ENCODE measurements around the gene DNASE2B.

Gene DNASE2B, protein sequence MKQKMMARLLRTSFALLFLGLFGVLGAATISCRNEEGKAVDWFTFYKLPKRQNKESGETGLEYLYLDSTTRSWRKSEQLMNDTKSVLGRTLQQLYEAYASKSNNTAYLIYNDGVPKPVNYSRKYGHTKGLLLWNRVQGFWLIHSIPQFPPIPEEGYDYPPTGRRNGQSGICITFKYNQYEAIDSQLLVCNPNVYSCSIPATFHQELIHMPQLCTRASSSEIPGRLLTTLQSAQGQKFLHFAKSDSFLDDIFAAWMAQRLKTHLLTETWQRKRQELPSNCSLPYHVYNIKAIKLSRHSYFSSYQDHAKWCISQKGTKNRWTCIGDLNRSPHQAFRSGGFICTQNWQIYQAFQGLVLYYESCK

DNA sequence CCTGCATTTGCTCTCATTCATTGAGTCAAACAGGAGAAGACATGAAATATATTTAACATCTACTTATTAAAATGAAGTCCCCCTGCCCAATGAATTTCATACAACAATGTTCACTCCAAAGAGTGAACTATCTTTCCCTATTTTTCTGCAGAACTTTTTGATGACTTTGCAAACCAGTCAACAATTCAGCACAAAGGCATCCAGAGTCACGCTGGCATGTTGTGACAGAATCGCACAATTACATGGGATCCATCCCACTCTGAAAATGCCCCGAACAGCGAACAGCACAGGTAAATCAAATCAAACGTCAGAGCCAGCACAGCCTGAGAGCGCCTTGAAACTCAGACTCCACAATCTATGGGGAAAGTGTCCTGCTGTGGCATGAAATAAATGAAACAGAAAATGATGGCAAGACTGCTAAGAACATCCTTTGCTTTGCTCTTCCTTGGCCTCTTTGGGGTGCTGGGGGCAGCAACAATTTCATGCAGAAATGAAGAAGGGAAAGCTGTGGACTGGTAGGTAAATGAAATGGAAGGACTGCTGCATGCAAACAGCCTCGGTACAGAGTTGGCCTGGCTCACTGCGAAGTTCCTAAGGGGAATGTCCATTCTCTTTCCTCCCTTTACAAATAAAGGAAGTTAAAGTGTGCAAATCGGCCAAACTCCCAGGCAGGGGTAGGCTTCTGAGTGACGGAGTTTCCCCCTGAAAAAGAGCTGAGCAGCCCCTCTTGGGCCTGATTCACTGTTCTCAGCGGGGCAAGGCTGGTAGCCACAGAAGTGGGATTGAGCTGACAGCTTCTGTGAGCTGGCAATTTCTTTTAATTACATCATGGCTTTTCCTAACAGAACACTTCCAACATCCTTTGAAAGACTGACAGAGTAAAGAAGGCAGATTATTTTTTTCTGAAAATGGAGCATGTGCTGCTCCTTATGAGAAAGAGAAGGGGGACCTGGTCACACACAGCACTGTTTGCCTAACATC lies at the start of gene DNASE2B:
DNASE2B (plus strand) TSS at position 310 of the 981 bp plus-strand sequence; CDS start at position 391, 81 bp downstream.
- no peak for DNase-seq (ENCODE audit: low read depth)

DNA sequence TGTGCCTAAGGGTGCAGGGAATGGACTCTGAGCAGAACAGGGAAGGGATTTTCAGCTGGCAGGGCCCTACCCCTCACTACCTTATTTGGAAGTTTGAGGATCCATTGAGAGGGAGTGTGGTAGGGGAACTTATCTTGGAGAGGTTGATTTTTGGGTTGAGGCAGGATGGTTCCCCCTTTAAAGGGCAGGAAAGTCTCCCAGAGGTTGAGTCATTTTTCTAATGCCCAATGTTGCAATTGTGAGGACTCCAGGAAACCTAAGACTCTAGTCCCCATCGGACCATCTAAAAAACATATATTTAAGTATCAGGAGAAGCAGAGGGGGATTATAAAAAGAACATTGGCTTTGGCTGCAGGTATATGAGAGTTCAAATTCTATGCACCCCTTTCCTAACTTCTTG lies 49.5 kb upstream of the DNASE2B start:
- no peak for DNase-seq (ENCODE audit: low read depth)

DNA sequence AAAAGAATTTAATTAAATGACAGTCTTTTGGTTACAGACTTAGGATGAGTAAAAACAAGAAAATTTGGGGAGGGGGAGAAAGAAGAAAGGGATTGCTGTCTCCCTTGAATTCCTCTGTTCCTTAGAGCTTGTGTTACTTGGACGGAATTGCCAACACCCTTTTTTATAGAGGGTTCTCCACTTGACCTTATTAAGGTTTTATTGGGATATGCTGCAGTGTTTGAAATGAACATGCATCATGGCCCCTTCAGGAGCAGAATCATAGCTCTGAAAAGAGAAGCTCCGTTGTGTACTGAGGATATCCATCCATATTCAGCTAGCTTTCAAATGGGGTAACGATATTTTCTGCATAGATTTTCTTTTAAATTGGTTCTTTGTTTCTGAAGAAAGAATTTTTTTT lies 48.2 kb upstream of the DNASE2B start:
- DNase-seq (ENCODE audit: low read depth): no peak

DNA sequence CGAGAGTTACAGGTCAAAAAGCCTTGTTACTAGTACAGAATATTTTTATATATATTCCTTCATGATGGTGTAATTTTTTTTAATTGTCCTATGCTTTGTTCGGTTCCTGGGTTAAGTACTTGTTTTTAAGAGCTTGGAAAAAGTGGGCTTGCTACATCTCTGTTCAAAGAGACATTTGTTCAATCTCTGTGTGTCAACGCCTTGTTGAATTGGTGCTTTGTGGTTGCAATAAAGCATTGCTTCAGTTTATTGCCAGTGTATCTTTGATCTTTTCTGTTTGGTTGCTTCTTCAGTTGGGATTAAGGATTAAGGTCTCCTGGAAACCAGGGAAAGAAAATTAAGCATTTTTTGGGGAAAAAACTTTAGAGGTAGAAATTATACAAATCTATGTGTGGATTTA lies 47.7 kb upstream of the DNASE2B start:
- DNase-seq (ENCODE audit: low read depth): no peak

DNA sequence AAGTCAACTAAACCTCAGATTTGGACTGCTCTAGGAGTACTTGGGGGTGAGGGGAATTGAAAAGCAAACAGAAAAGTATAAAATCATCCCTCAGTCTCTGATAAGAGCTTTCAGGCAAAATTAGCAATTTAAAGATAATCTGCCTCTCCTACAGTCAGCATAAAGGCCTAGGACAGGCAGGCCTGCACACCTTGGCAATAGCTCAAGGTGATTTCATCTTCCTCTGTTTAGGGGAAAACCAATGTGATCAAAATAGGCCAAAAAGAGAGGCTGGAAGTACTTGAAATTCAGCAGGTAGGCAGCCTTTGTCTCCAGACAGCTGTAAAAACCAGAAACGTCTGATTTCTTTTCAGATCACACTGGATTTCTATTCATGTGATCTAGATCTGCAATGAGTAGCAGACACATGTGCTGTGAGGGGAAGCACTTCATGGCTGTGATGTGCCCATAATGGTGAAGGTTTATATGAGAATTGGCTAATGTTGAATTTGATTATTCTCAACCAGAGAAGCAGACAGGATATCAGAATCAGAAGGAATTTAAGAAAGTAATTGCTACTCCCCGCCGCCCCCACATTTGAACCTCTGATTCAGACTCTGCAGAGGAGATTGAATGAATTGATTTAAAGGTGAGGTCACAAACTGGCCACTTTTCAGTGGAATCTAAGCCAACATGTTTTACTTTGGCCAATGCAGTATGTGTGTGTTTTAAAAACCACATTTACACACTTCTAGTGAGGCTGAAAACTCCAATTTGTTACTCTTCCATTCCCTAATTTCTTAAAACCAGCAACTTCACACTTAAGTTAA lies 45.8 kb upstream of the DNASE2B start:
- DNase-seq (ENCODE audit: low read depth): no peak

DNA sequence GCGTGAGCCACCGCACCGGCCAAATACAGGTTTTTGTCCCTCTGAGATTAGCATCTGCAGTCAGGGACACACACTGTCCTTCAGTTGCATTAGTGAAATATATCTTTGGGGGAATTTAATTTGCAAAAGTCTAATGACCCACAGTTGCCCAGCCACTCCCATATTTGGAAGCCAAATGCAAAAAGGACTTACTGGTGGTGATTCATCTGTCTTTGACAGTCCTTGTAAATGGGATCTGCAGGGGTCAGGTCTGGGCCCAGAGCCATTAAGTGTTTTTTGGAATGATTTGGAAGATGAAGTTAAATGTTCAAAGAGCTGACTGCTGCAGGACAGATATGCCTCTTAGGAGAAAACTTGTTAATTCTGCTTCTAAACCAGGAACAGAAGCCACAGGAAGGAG lies 44.6 kb upstream of the DNASE2B start:
- no peak for DNase-seq (ENCODE audit: low read depth)

DNA sequence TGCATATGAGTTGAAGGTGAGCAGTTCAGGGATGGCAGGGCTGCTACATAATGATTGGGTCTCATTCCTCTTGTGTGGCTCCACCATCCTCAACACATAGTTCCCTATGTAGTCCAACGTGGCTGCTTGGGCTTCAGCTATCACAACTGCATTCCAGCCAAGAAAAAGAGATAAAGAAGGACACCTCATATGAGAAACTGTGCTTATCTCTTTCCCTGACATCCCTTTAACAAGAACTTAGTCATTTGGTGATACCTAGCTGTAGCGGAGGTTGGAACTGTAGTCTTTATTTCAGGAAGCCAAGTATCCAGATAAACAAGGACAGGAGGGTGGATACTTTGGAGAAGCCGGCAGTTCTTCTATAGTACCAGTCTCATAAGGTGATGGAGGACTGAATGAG lies 42.7 kb upstream of the DNASE2B start:
- DNase-seq (ENCODE audit: low read depth): no peak

DNA sequence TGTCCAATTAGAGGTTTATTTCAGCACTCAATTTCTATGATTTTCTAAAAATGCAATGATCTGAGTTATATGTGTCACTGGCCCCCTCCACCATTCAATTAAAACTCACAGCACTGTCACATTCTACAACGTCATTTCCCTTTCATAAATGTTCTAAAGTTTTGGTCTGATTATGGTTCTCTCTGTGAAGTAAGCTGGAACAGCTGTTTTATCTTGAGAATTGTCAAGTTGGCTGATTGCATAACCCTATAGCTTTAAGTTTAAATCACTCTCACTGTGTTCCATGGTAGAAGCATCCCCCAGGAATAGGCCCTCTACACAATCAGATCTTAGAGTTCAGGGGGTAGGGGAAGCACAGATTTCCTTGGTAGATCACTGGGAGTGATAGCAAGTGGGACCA lies 41.4 kb upstream of the DNASE2B start:
- DNase-seq (ENCODE audit: low read depth): no peak

DNA sequence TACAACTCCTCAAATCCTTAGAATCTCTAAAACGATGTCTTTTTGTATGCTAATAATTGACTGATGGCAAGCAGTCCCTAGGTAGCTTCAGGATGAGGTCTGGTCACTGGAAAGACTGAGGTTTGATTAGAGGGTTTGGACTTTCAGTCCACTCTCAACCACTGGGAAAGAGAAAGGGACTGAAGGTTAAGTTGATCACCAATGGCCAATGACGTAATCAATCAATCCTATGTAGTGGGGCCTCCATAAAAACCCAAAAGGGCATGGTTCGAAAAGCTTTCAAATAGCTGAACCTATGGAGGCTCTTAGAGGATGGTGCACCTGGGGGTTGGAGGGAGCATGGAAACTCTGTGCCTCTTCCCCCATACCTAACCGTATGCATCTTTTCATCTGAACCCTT lies 39.6 kb upstream of the DNASE2B start:
- DNase-seq (ENCODE audit: low read depth): no peak

DNA sequence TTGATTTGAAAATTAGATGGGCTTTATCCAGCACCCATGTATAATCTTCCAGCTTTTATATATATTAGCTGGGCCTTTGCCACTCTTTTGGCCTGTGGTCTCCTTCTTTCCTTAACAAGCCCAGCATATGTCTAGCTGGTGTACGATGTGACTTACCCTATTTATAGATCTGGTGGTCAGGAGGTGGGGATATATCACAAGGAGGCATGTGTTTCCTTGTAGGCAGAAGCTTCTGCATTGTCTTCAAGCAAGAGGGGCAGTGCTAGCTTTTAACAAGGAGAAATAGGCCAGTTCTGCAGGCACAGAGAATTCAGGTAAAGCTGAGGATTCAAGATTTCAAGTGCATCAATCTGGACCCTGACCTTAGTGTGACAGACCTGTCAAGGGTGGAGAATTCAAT lies 38.0 kb upstream of the DNASE2B start:
- no peak for DNase-seq (ENCODE audit: low read depth)

DNA sequence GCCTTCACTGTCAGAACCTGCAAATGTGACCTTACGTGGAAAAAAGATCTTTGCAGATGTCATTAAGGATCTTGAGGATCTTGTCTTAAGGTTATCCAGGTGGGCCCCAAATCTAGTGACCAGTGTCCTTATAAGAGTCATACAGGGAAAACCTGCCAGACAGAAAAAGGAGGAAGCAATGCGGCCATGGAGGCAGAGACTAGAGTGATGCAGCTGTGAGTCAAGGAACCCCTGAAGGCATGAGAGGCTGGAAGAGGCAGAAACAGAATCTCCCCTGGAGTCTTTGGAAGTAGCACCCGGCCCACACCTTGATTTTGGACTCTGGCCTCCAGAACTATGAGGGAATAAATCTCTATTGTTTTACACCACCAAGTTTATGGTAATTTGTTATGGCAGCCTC lies 36.5 kb upstream of the DNASE2B start:
- no peak for DNase-seq (ENCODE audit: low read depth)

DNA sequence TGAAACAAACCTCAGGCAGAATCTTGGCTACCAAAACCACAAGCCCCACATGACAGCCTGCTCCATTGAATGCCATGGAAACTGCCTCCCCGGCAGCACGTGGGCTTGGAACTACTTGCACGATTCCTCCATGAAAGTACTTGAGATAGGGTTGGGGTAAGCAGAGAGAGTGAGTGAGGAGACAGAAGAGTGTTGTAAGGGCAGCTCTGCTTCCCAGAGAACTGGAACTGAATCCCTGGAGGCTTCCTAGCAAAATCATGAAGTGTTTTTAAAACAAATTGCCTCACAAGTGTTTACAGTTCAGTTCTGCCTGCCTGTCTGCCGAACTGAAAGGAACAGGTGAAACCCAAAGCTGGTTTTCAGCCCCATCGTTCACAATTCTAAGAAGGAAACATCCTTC lies 35.3 kb upstream of the DNASE2B start:
- DNase-seq (ENCODE audit: low read depth): no peak

DNA sequence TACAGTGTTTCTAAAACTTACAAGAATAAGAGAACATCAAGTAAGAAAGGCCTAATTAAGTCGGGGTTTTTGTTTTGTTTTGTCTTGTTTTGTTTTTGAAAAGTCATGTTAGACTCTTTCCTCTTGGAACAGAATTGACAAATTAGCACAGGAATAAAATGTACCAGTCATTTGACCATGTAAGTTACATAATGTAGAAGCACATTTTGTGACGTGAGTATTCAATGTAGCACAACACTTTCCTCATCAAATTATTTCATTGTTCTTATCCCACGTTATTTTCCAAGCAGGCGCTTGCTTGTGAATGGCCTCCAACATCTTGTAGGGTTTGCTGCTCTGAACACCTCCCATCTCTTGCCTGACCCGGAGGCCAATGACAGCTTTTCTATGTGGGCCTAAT lies 34.7 kb upstream of the DNASE2B start:
- DNase-seq (ENCODE audit: low read depth): no peak

DNA sequence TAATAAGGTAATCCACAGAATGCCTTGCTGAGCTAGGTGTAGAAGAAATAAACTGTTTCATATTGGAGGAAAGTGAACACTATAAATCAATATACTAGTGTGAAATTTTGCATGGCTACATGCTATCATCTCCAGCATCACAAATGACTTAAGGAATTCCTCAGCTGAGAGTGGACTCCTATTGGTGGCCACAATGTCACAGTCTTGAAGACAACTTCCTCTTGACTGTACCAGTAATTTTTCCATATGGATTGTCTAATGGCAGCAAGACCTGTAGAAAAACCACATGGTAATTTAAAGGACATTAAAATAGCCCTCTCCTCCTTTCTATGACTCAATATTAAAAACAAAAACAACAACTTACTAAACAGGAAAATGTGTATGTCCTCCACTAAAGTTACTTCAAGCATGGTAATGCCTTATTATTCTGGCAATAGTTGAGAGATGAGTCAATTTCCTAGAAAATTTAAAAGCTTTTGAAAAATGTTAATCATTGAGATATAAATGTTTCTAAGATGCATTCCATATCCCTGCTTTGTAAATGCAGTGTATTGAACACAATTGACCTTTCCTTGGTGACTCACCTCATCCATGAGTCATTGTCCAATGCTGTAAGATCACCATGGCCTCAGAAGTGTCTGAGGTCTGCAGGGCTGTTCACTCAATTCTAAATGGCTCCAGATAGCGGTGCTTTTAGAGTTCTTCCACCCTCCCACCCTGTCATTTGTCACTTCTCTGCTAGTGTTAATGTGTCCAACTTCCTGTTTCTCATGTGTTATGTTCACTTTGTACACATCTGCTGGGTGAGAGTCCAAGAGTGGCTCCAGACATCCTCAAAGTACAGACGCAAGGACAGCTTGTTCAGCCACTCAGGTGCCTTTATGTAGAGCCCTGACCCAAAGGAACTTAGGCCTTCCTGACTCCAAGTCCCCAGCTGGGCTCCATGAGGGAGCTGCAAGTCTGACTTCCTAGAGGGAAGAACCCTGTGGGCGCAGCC lies 32.8 kb upstream of the DNASE2B start:
- DNase-seq (ENCODE audit: low read depth): no peak

DNA sequence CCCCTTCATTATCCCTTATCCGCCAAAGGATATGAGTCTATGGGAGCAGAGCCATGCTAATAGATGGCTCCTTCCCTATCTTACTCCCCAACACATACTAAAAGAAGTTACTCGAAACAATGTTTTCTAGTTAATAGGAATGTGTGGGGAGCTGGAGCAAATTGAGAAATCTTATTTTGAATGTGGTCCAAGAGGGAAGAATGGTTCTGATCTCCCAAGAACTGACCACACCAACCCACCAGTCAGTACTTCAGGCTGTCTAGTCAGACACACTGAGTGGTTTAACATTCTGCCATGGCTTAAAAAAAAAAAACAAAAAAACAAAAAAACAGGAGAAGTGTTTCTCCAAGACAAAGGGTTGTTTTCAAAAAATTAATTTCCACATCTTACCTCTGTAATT lies 31.5 kb upstream of the DNASE2B start:
- no peak for DNase-seq (ENCODE audit: low read depth)

DNA sequence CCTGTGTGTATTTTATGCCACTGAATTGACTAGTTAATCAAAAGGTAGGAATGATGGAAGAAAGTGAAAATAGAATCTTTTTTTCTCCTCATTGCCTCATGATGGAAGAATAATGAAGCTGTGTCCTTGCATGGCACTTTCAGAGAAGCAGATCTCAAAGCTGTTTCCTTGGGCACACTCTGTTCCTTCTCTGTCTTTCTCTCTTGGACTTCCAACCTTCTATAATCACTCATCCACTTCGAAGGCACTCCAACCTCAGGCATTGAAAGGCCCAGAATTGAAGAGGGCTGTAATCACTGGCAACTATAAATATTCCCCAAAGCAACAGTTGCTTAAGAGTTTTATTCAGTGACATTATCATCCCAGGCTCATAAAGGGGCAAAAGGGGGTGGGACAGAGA lies 31.1 kb upstream of the DNASE2B start:
- no peak for DNase-seq (ENCODE audit: low read depth)

DNA sequence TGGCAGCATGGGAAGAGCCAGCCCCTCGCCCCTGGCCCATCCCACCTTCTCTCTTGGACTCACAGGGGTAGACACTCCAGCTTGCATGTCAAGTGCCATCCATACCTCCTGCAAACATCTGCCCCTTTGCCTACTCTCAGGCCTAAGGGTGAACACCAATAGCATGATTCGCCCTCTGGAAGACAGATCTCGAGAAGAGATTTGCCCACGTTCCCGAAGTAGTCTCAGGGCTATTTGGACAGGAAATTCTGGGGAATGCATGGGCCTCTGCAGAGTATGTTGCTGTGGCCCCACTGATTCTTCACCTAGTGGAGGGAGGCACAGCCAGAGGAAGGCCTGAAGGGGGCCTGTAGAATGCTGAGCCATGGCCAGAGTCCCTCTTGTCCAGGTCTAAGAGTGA lies 29.8 kb upstream of the DNASE2B start:
- no peak for DNase-seq (ENCODE audit: low read depth)

DNA sequence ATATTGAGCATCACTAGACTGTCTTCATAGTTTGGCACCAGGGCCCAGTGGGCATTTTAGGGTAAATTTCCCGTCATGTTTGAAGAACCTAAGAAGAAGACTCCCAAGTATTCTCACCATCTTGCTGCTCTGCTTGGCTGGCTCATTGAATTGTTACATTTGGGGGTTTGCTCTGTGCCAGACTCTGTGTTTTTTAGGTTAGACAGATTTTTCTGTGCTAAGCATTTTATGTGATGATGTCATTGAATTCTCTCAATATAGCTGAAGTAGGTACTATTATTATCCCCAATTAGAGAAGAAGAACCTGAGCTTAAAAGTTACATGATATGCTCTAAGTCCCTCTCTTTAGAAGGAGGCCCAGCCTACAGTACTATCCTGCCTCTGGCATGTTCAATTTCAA lies 28.0 kb upstream of the DNASE2B start:
- DNase-seq (ENCODE audit: low read depth): no peak

DNA sequence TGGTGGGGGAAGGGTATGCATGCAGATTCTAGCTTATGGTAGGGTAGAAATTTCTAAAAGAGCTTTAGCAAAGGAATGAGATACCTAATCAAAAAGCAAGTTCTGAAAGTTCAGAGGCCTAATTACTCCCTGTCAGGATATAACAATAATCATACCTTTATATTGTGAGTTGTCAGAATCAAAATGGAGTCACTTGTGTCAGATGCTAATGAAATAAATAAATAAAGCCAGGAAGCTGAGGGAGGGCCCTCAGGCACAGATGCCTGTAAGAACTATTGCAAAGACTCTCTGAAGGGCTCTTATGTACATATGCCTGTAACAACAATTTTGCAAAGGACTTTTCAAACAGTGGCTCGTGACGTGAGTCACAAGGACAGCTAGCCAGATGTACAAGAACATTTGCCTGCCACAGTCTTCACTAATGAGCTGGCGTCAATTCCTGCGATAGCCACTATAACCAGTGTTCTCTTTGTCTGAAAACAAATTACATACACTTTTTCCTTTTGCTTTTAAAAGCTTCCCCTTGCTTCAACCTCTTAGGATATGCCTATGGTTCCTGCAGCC lies 27.4 kb upstream of the DNASE2B start:
- DNase-seq (ENCODE audit: low read depth): no peak

DNA sequence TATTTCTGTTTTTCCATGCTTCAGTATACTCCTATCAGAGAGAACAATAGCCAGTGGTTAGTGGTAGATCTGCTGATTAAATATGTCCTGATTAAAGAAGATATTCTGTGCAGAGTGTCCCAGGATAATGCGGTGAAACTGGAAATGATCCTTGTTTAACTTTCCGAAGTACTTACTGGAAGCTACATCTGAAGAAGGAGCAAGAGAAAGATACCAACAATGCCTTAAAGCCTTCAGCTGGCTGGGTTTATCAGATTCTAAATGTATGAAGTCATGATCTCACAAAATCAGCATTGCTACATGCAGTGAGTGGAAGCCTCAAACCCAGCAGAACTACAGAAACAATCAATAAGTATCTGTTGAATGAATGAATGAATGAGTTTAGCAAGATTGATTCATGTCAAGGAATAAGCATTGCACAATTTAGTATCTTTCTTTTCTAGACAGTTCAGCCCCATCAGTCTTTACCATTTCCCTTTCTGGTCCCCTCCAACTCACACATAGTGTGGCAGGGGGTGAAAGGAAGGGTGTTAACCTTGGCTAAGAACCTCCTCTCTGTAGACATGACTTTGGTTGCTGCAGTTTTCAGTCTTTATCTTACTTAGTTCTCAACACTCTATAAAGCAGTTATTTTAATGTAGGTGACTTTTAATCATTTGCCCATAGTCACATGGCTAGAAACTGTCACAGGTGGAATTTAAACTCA lies 24.7 kb upstream of the DNASE2B start:
- DNase-seq (ENCODE audit: low read depth): no peak
